OCI-LY3 (cell line): ENCODE measurements around the gene CLEC4C.

Experiments
- EZH2phosphoT487 ChIP-seq: fragments of 200-600 bp; shearing (Covaris generic); IDR thresholded peaks from 2 replicates; pipeline ENCODE4 v1.6.1; 2018; ENCODE audit warnings: antibody characterized with exemption, mixed run types, low read depth
- TF ChIP-seq, protein P1 (sequence below): fragments of 200-600, 300-600 bp; sonication (generic); IDR thresholded peaks from 2 replicates; pipeline ENCODE4 v1.5.1; 2014; ENCODE audit warnings: antibody characterized with exemption, low read length, low read depth

DNA sequence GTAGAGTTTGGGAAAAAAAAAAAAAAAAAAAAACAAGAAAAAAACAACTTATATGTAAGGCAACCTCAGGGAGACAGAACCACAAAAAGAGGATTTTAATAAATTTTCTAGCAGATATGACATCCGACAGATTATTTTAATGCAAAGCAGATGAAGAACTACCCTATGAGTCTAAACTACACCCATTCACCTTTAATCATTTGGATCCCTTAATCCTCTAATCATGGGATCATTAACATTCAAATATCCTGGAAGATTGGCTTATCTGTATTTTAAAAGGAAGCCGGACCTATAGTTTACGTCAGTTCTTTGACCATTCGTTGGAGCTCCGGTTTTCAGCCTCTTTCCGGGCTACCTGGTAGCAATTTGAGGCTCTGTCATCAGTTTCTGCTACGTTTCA is 36.0 kb downstream of the CLEC4C start, which contains the start of gene DPPA3:
- TF ChIP-seq EZH2phosphoT487: no peak
- TF ChIP-seq, protein P1, sequence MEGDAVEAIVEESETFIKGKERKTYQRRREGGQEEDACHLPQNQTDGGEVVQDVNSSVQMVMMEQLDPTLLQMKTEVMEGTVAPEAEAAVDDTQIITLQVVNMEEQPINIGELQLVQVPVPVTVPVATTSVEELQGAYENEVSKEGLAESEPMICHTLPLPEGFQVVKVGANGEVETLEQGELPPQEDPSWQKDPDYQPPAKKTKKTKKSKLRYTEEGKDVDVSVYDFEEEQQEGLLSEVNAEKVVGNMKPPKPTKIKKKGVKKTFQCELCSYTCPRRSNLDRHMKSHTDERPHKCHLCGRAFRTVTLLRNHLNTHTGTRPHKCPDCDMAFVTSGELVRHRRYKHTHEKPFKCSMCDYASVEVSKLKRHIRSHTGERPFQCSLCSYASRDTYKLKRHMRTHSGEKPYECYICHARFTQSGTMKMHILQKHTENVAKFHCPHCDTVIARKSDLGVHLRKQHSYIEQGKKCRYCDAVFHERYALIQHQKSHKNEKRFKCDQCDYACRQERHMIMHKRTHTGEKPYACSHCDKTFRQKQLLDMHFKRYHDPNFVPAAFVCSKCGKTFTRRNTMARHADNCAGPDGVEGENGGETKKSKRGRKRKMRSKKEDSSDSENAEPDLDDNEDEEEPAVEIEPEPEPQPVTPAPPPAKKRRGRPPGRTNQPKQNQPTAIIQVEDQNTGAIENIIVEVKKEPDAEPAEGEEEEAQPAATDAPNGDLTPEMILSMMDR: no peak
